Neural crest cell (in vitro differentiated cells): Measurements from ENCODE around the gene NECTIN3. TPM values are rescaled to one million over a fixed set of nuclear protein-coding genes. Genes with fewer than 3 reads are reported as not detected.

Experiments used
- DNase-seq: peaks from one replicate; pipeline ENCODE4 v3.0.0; 2021; ENCODE audit warnings: low read depth, mixed read lengths, low spot score
- H3K27ac Mint-ChIP-seq: one replicate; pipeline ENCODE4 v1.8.0; 2021; ENCODE audit warnings: mild to moderate bottlenecking, mixed read lengths; ENCODE audit not compliant: unreplicated experiment
- H3K27me3 Mint-ChIP-seq: 2 replicates; pipeline ENCODE4 v1.8.0; 2021; ENCODE audit warnings: low read depth, mild to moderate bottlenecking, mixed read lengths
- H3K36me3 Mint-ChIP-seq: 2 replicates; pipeline ENCODE4 v1.8.0; 2021; ENCODE audit warnings: low read depth, mild to moderate bottlenecking, mixed read lengths
- H3K4me1 Mint-ChIP-seq: 2 replicates; pipeline ENCODE4 v1.8.0; 2021; ENCODE audit warnings: mixed read lengths
- H3K4me3 Mint-ChIP-seq: one replicate; pipeline ENCODE4 v1.8.0; 2021; ENCODE audit warnings: mild to moderate bottlenecking, mixed read lengths
- H3K9me3 Mint-ChIP-seq: 2 replicates; pipeline ENCODE4 v1.8.0; 2021; ENCODE audit warnings: mixed read lengths
- total RNA-seq: library from RNA; stranded (reverse); gene quantifications from 2 replicates; pipeline ENCODE4 v1.2.1, GENCODE V29; 2021
- TF ChIP-seq, protein P1 (sequence below): fragments of 200-600 bp; sonication (generic); conservative IDR thresholded peaks from 2 replicates; pipeline ENCODE4 v1.5.0; 2021; ENCODE audit warnings: antibody characterized with exemption, mild to moderate bottlenecking

NECTIN3 gene
- total RNA-seq, 1 donor from 2014 or later: 40.9 TPM

DNA sequence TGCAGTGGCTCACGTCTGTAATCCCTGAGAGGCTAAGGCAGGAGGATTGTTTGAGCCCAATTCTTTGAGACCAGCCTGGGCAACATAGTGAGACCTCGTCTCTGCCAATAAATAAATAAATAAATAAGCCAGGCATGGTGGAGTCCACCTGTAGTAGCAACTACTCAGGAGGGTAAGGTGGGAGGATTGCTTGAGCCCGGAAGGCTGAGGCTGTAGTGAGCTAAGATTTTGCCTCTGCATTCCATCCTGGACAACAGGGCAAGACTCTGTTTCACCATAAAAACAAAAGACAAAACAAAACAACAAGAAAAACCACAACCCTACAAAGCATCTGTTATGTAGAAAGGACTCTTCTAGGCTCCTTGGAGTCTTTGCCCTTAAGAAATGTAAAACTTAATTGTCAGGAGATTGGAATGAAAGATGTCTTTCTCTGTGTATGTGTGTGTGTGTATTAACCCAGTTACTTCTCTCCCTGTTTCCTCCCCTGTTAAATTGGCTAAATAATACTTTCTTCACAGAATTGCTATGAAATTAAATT lies 9.5 kb downstream of the NECTIN3 start:
- Mint-ChIP-seq H3K27ac (no peak overlapping the region), H3K9me3 (no peaks in the 10 kb centered on the region), H3K4me3 (no peak overlapping the region), H3K36me3 (no peaks in the 10 kb centered on the region), H3K4me1 (peaks cover 19% of the 10 kb centered on the region), H3K27me3 (no peaks in the 10 kb centered on the region)
- DNase-seq: no peak
- TF ChIP-seq, protein P1, sequence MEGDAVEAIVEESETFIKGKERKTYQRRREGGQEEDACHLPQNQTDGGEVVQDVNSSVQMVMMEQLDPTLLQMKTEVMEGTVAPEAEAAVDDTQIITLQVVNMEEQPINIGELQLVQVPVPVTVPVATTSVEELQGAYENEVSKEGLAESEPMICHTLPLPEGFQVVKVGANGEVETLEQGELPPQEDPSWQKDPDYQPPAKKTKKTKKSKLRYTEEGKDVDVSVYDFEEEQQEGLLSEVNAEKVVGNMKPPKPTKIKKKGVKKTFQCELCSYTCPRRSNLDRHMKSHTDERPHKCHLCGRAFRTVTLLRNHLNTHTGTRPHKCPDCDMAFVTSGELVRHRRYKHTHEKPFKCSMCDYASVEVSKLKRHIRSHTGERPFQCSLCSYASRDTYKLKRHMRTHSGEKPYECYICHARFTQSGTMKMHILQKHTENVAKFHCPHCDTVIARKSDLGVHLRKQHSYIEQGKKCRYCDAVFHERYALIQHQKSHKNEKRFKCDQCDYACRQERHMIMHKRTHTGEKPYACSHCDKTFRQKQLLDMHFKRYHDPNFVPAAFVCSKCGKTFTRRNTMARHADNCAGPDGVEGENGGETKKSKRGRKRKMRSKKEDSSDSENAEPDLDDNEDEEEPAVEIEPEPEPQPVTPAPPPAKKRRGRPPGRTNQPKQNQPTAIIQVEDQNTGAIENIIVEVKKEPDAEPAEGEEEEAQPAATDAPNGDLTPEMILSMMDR: no peak

DNA sequence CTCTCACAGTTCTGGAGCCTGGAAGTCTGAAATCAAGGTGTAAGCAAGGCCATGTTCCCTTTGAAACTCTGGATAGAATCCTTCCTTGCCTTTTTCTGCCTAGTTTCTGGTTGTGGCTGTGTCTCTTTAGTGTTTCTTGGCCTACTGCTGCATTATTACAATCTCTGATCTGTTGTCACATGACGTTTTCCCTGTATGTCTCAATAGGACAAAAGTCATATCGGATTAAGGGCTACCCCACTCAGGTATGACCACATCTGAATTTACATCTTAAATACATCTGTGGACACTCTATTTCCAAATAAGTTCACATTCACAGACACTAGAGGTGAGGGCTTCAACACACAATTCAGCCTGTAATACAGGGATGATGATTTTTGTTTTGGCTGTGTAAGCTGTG lies 13.3 kb downstream of the NECTIN3 start:
- Mint-ChIP-seq H3K9me3 (no peaks in the 10 kb centered on the region), H3K27ac (no peak overlapping the region), H3K4me3 (no peak overlapping the region), H3K4me1 (peaks cover 21% of the 10 kb centered on the region), H3K27me3 (no peaks in the 10 kb centered on the region), H3K36me3 (no peaks in the 10 kb centered on the region)
- TF ChIP-seq, protein P1: no peak
- DNase-seq: no peak

DNA sequence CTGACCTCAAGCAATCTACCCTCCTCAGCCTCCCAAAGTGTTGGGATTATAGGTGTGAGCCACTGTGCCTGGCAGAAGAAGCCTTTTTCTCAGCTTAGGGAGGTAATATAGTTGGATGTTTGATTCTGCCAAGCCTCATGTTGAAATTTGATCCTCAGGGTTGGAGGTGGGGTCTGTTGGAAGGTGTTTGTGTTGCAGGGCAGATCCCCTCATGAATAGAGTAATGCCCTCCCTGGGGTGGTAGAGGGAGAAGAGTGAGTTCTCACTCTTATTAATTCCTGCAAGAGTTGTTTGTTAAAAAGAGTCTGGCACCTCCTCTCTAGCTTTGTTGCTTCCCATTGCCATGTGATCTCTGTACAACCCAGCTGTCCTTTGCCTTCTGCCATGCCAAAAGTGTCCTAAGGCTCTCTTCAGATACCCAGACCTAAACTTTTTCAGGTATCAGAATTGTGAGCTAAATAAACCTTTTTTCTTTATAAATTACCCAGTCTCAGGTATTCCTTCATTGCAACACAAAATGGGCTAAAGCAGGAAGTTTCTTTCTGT lies 16.4 kb downstream of the NECTIN3 start:
- H3K4me3 Mint-ChIP-seq: no peak overlapping the region
- no peaks in the 10 kb centered on the region for H3K27me3 Mint-ChIP-seq
- H3K27ac Mint-ChIP-seq: no peak overlapping the region
- H3K4me1 Mint-ChIP-seq: peaks cover 36% of the 10 kb centered on the region
- DNase-seq: no peak
- TF ChIP-seq, protein P1: no peak
- H3K9me3 Mint-ChIP-seq: peaks cover under 1% of the 10 kb centered on the region
- peaks cover 4% of the 10 kb centered on the region for H3K36me3 Mint-ChIP-seq

DNA sequence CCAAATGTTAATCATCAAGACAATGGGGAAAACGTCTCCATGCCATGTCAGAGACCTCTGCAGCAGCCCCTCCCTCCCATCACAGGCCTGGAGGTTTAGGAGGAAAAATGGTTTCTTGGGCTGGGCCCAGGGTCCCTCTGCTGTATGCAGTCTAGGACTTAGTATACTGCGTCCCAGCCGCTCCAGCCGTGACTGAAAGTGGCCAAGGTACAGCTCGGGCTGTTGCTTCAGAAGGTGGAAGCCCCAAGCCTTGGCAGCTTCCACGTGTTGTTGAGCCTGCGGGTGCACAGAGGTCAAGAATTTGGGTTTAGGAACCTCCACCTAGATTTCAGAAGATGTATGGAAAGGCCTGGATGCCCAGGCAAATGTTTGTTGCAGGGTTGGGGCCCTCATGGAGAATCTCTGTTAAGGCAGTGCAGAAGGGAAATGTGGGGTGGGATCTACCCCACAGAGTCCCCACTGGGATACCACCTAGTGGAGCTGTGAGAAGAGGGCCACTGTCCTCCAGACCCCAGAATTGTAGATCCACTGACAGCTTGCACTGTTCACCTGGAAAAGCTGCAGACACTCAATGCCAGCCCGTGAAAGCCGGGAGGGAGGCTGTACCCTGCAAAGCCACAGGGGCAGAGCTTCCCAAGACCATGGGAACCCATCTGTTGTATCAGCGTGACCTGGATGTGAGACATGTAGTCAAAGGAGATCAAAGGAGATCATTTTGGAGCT lies 25.0 kb downstream of the NECTIN3 start:
- peaks cover 22% of the 10 kb centered on the region for H3K9me3 Mint-ChIP-seq
- H3K27me3 Mint-ChIP-seq: no peaks in the 10 kb centered on the region
- no peak for DNase-seq
- H3K36me3 Mint-ChIP-seq: peaks cover 41% of the 10 kb centered on the region
- peaks cover 21% of the 10 kb centered on the region for H3K4me1 Mint-ChIP-seq
- TF ChIP-seq, protein P1: no peak
- H3K4me3 Mint-ChIP-seq: no peak overlapping the region
- H3K27ac Mint-ChIP-seq: no peak overlapping the region

DNA sequence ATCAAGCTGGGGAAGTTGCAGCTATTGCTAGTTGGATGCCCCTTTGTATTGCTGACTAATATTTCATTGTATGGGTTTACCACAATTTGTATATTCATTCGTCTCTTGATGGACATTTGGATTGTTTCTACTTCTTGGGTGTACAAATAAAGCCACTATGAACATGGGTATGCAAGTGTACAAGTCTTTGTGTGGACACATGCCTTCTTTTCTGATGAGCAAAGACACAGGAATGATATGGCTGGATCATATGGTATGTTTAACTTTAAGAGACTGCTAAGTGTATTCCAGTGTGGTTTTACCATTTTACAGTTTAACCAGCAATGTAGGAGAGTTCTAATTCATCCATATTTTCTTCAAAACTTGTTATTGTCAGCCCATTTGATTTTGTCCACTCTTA lies 32.2 kb downstream of the NECTIN3 start:
- Mint-ChIP-seq H3K36me3 (peaks cover 36% of the 10 kb centered on the region), H3K4me1 (peaks cover 3% of the 10 kb centered on the region), H3K27me3 (no peaks in the 10 kb centered on the region), H3K27ac (no peak overlapping the region), H3K9me3 (peaks cover 30% of the 10 kb centered on the region), H3K4me3 (no peak overlapping the region)
- DNase-seq: no peak
- TF ChIP-seq, protein P1: no peak
